Activated T-helper 9 cell treated with anti-CD3 and anti-CD28 coated beads, Interleukin-2, amount 50 U/mL, for 16 hours (primary cell): ENCODE measurements around the gene NTNG2.

Experiments used
- DNase-seq: peaks from one replicate; pipeline ENCODE4 v3.0.0-alpha.2; 2020; ENCODE audit warnings: low read depth

NTNG2 gene

GRCh38 chr9:132172185-132172584 is 10.3 kb downstream of the NTNG2 start:
- no peak for DNase-seq

- no peak for DNase-seq
Observed at GRCh38 chr9:132175431-132175830, 13.6 kb downstream of the NTNG2 start.

GRCh38 chr9:132176338-132176737 is 14.5 kb downstream of the NTNG2 start:
- no peak for DNase-seq

GRCh38 chr9:132181796-132182313 is 20.0 kb downstream of the NTNG2 start:
- DNase-seq: no peak

GRCh38 chr9:132182314-132183091 is 20.6 kb downstream of the NTNG2 start:
- DNase-seq: no peak

GRCh38 chr9:132183134-132183533 is 21.3 kb downstream of the NTNG2 start:
- no peak for DNase-seq

GRCh38 chr9:132183715-132184114 is 21.9 kb downstream of the NTNG2 start:
- no peak for DNase-seq

- no peak for DNase-seq
Observed at GRCh38 chr9:132184124-132184523, 22.3 kb downstream of the NTNG2 start.

GRCh38 chr9:132185073-132186009 is 23.5 kb downstream of the NTNG2 start:
- no peak for DNase-seq

GRCh38 chr9:132187121-132187620 is 25.3 kb downstream of the NTNG2 start:
- DNase-seq: no peak

GRCh38 chr9:132190966-132191365 is 29.1 kb downstream of the NTNG2 start:
- DNase-seq: no peak

GRCh38 chr9:132192728-132193127 is 30.9 kb downstream of the NTNG2 start:
- no peak for DNase-seq

GRCh38 chr9:132193227-132194124 is 31.6 kb downstream of the NTNG2 start:
- DNase-seq: no peak

GRCh38 chr9:132194508-132194907 is 32.6 kb downstream of the NTNG2 start:
- DNase-seq: no peak

GRCh38 chr9:132197315-132197714 is 35.5 kb downstream of the NTNG2 start:
- DNase-seq: no peak

GRCh38 chr9:132197856-132198550 is 36.1 kb downstream of the NTNG2 start:
- no peak for DNase-seq

- DNase-seq: no peak
Observed at GRCh38 chr9:132199056-132199455, 37.2 kb downstream of the NTNG2 start.

GRCh38 chr9:132200706-132201105 is 38.8 kb downstream of the NTNG2 start:
- DNase-seq: no peak

- DNase-seq: no peak
Observed at GRCh38 chr9:132201139-132201538, 39.3 kb downstream of the NTNG2 start.

- no peak for DNase-seq
Observed at GRCh38 chr9:132201780-132202703, 40.2 kb downstream of the NTNG2 start.
